IMR-90 (cell line): ENCODE measurements around the gene PI4K2B. TPM values are rescaled to one million over a fixed set of nuclear protein-coding genes. Genes with fewer than 3 reads are reported as not detected.

ENCODE experiments used
- ATAC-seq: fragments of 200-7000 bp; cut with Tn5 transposase; 2 replicates; pipeline ENCODE4 v1.9.1; 2020; ENCODE audit warnings: low read depth, mild to moderate bottlenecking, moderate library complexity
- BruUV-seq: library from RNA; stranded (reverse); fragments of 400-500 nt; replicated peaks from 2 replicates; lab custom pipeline; 2021; lab: Mats Ljungman, UMichigan
- CTCF ChIA-PET: fragments of 300-600 bp; formaldehyde crosslinking; extraction: SDS; loops from one replicate; lab custom pipeline; 2021; ENCODE audit warnings: antibody characterized with exemption; lab: Yijun Ruan, JAX
- POLR2A ChIA-PET: fragments of 300-600 bp; sonication (Branson Sonifier 250); formaldehyde crosslinking; loops from one replicate; lab custom pipeline; 2022; ENCODE audit warnings: antibody characterized with exemption; ENCODE audit not compliant: unreplicated experiment; lab: Charles Lee
- DNase-seq: peaks from one replicate; pipeline ENCODE4 v3.0.0; 2013
- H2AFZ ChIP-seq: replicated peaks from 2 replicates; pipeline ENCODE3; 2013; ENCODE audit warnings: low read length, mild to moderate bottlenecking; ENCODE audit not compliant: poor library complexity
- H2AK5ac ChIP-seq: 2 replicates; pipeline ENCODE4 v1.6.1; 2013; ENCODE audit warnings: low read depth, low read length, inconsistent platforms
- H2AK9ac ChIP-seq: replicated peaks from 2 replicates; pipeline ENCODE3; 2013; ENCODE audit warnings: mild to moderate bottlenecking, low read depth, low read length, moderate library complexity; ENCODE audit not compliant: poor library complexity
- H2BK120ac ChIP-seq: 2 replicates; pipeline ENCODE4 v1.6.1; 2013; ENCODE audit warnings: low read depth, low read length, inconsistent platforms
- H2BK15ac ChIP-seq: 3 replicates; pipeline ENCODE4 v1.6.1; 2013; ENCODE audit warnings: low read depth, low read length, inconsistent platforms
- H2BK20ac ChIP-seq: 2 replicates; pipeline ENCODE4 v1.6.1; 2013; ENCODE audit warnings: low read depth, mild to moderate bottlenecking, inconsistent platforms, low read length, moderate library complexity
- H2BK5ac ChIP-seq: 2 replicates; pipeline ENCODE4 v1.6.1; 2013; ENCODE audit warnings: mild to moderate bottlenecking, low read depth, low read length, inconsistent platforms; ENCODE audit not compliant: poor library complexity, severe bottlenecking
- H3K14ac ChIP-seq: replicated peaks from 2 replicates; pipeline ENCODE4 v1.6.1; 2013; ENCODE audit warnings: low read depth, low read length, inconsistent platforms
- H3K18ac ChIP-seq: 2 replicates; pipeline ENCODE4 v1.6.1; 2013; ENCODE audit warnings: low read depth, low read length, control low read depth
- H3K23ac ChIP-seq: 2 replicates; pipeline ENCODE4 v1.6.1; 2013; ENCODE audit warnings: low read depth, low read length, inconsistent platforms
- H3K27ac ChIP-seq: 2 replicates; pipeline ENCODE4 v1.5.1; 2013; ENCODE audit warnings: mild to moderate bottlenecking, control low read depth, low read length; ENCODE audit not compliant: insufficient read depth
- H3K27me3 ChIP-seq: 2 replicates; pipeline ENCODE4 v1.6.1; 2013; ENCODE audit warnings: low read length; ENCODE audit not compliant: control insufficient read depth, insufficient read depth
- H3K36me3 ChIP-seq: 2 replicates; pipeline ENCODE4 v1.6.1; 2013; ENCODE audit warnings: low read length, mixed read lengths; ENCODE audit not compliant: control insufficient read depth, insufficient read depth
- H3K4ac ChIP-seq: 2 replicates; pipeline ENCODE4 v1.6.1; 2013; ENCODE audit warnings: low read depth, low read length, inconsistent platforms
- H3K4me1 ChIP-seq: 2 replicates; pipeline ENCODE4 v1.6.1; 2013; ENCODE audit warnings: low read length, mixed read lengths; ENCODE audit not compliant: control insufficient read depth, insufficient read depth
- H3K4me2 ChIP-seq: 2 replicates; pipeline ENCODE4 v1.6.1; 2013; ENCODE audit warnings: low read depth, mild to moderate bottlenecking, control low read depth, low read length, moderate library complexity
- H3K4me3 ChIP-seq: 2 replicates; pipeline ENCODE4 v1.5.1; 2013; ENCODE audit warnings: low read depth, mild to moderate bottlenecking, control low read depth, low read length, moderate library complexity; ENCODE audit not compliant: insufficient read depth
- H3K56ac ChIP-seq: 2 replicates; pipeline ENCODE4 v1.6.1; 2013; ENCODE audit warnings: low read length, inconsistent platforms; ENCODE audit not compliant: insufficient read depth; ENCODE audit errors: extremely low read depth
- H3K79me1 ChIP-seq, 2 experiments: 2 replicates each; pipeline ENCODE4 v1.6.1; 2013; ENCODE audit warnings: low read length in 2 of 2, inconsistent platforms in 1 of 2, low read depth in 1 of 2
- H3K9ac ChIP-seq: 2 replicates; pipeline ENCODE4 v1.6.1; 2013; ENCODE audit warnings: low read depth, low read length, control low read depth
- H3K9me1 ChIP-seq: 2 replicates; pipeline ENCODE4 v1.6.1; 2013; ENCODE audit warnings: low read length, inconsistent platforms; ENCODE audit not compliant: insufficient read depth
- H3K9me3 ChIP-seq: 2 replicates; pipeline ENCODE4 v1.6.1; 2013; ENCODE audit warnings: low read length; ENCODE audit not compliant: control insufficient read depth, insufficient read depth
- H4K20me1 ChIP-seq: 2 replicates; pipeline ENCODE4 v1.6.1; 2013; ENCODE audit warnings: low read length, inconsistent platforms; ENCODE audit not compliant: insufficient read depth
- H4K5ac ChIP-seq: 2 replicates; pipeline ENCODE4 v1.6.1; 2013; ENCODE audit warnings: mild to moderate bottlenecking, low read depth, low read length, control low read depth
- H4K8ac ChIP-seq, 2 experiments: 2 replicates each; pipeline ENCODE4 v1.6.1; 2013; ENCODE audit warnings: low read depth in 2 of 2, low read length in 2 of 2, control low read depth in 1 of 2, inconsistent platforms in 1 of 2
- H4K91ac ChIP-seq: 2 replicates; pipeline ENCODE4 v1.6.1; 2013; ENCODE audit warnings: low read depth, low read length, inconsistent platforms; ENCODE audit not compliant: insufficient read depth
- CEBPB ChIP-seq: IDR thresholded peaks from 2 replicates; pipeline ENCODE4 v1.6.1; 2012; ENCODE audit warnings: low read depth, low read length, improper control_type of control experiment
- CHD1 ChIP-seq: IDR thresholded peaks from 2 replicates; pipeline ENCODE4 v1.6.1; 2012; ENCODE audit warnings: low read depth, low read length, improper control_type of control experiment
- CTCF ChIP-seq: conservative IDR thresholded peaks from 2 replicates; pipeline ENCODE4 v1.5.1; 2012; ENCODE audit warnings: mild to moderate bottlenecking, low read depth, low read length, improper control_type of control experiment
- NFE2L2 ChIP-seq: fragments of 150-350 bp; IDR thresholded peaks from 2 replicates; pipeline ENCODE4 v1.6.1; 2016; ENCODE audit warnings: low read depth, mild to moderate bottlenecking, low read length
- RAD21 ChIP-seq: IDR thresholded peaks from 2 replicates; pipeline ENCODE4 v1.6.1; 2012; ENCODE audit warnings: low read length, improper control_type of control experiment
- RCOR1 ChIP-seq: IDR thresholded peaks from 2 replicates; pipeline ENCODE4 v1.6.1; 2012; ENCODE audit warnings: mild to moderate bottlenecking, low read length, improper control_type of control experiment; ENCODE audit not compliant: insufficient replicate concordance
- WGBS, 2 experiments: methylation state at CpG; one replicate each; pipeline versions ENCODE4 v1.1.5 to v1.1.7; 2013; ENCODE audit warnings: missing lambda C conversion rate in 2 of 2; ENCODE audit not compliant: insufficient read length in 1 of 2; ENCODE audit errors: extremely low coverage in 2 of 2; 5-methylcytosine and 5-hydroxymethylcytosine counted together
- dilution Hi-C: fragments of 300-500 bp; cut with HindIII; formaldehyde crosslinking; loops from one replicate; pipeline ENCODE4 v1.14.3; 2018; ENCODE audit warnings: low sequenced_read_pairs; ENCODE audit not compliant: unreplicated experiment
- in situ Hi-C: fragments of 300-500 bp; cut with MboI; formaldehyde crosslinking; loops from 3 replicates; pipeline ENCODE4 v1.14.3; 2019; ENCODE audit warnings: low sequenced_read_pairs, inconsistent platforms, mixed read lengths
- intact Hi-C: fragments of 100-400 bp; cut with micrococcal nuclease; formaldehyde crosslinking; loops from 2 replicates; pipeline ENCODE4 v1.10.0; 2022
- polyA plus RNA-seq, 3 experiments: library from polyadenylated mRNA; depleted of rRNA; stranded (reverse); fragments of >200 nt; gene quantifications; 2 replicates each; pipeline ENCODE4 v1.2.3, GENCODE V29; 2012; ENCODE audit warnings: low replicate concordance in 1 of 3
- total RNA-seq: library from RNA; depleted of rRNA; stranded (reverse); fragments of >200 nt; gene quantifications from 2 replicates; pipeline ENCODE4 v1.2.3, GENCODE V29; 2012

Gene PI4K2B
- total and polyA plus RNA-seq, 2 of the 4 experiments (the other 2 are of a cell fraction), result 6.5 to 7.6 TPM

GRCh38 chr4:25209702-25210101, 24.1 kb upstream of the PI4K2B start:
- H2AK9ac ChIP-seq, result no peak overlapping the region
- no peak overlapping the region for H2BK5ac ChIP-seq
- no peak overlapping the region for H2BK15ac ChIP-seq
- no peak overlapping the region for H3K4me3 ChIP-seq
- no peaks in the 10 kb centered on the region for H3K9me1 ChIP-seq
- no peak overlapping the region for H3K14ac ChIP-seq
- ATAC-seq (no peak), DNase-seq (no peak)
- dilution Hi-C loops (no loop called here), intact Hi-C loops (no loop called here), in situ Hi-C loops (no loop called here)
- peaks cover 4% of the 10 kb centered on the region for H3K27me3 ChIP-seq
- BruUV-seq, result no TSS peak
- no peak overlapping the region for H3K27ac ChIP-seq
- H3K4me1 ChIP-seq, result no peaks in the 10 kb centered on the region
- POLR2A ChIA-PET, result no interaction called here
- H2AK5ac ChIP-seq, result no peak overlapping the region
- H2BK120ac ChIP-seq, result no peak overlapping the region
- no peak overlapping the region for H3K23ac ChIP-seq
- H3K9me3 ChIP-seq, result no peaks in the 10 kb centered on the region
- CTCF ChIA-PET, result no interaction called here
- H4K8ac ChIP-seq, result no peak overlapping the region
- H3K4ac ChIP-seq, result no peak overlapping the region
- H3K56ac ChIP-seq, result no peak overlapping the region
- H4K20me1 ChIP-seq, result no peaks in the 10 kb centered on the region
- H3K4me2 ChIP-seq, result no peak overlapping the region
- H4K5ac ChIP-seq, result no peak overlapping the region
- no peak overlapping the region for H2BK20ac ChIP-seq
- no peak overlapping the region for H3K18ac ChIP-seq
- TF ChIP-seq RCOR1 (no peak), CHD1 (no peak), CTCF (no peak), CEBPB (no peak), RAD21 (no peak), NFE2L2 (no peak)
- no peak overlapping the region for H4K91ac ChIP-seq
- H3K79me1 ChIP-seq, result no peaks in the 10 kb centered on the region
- no CpG with 5 or more reads among the region's 1 CpG for WGBS, 2 experiments
- H3K36me3 ChIP-seq, result no peaks in the 10 kb centered on the region
- no peak overlapping the region for H2AFZ ChIP-seq
- H3K9ac ChIP-seq, result no peak overlapping the region
